ENCODE measurements around the gene CAVIN1.
A peak's percentile ranks its signal among the peaks of the same experiment; 100 is the strongest.
"Not testable (repeated sequence)": the region's sequence is repeated elsewhere in the genome, so short reads cannot be mapped to it uniquely, and the experiment has no call there.

Gene CAVIN1

DNA sequence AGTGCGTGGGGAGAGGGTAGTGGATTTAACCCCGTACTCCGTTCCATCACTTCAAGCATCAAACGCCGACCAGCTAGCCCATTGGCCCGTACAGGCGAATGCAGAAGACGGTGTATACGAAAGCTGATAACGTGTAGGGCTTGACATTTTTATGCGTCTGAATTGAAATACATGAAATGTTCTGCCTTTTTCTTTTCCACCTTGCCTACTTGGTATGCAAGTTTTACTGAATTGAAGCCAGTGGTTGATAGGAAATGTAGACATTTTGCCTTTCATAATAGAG lies 34.0 kb downstream of the CAVIN1 start:
- in situ Hi-C loops (cut with HindIII; ENCODE audit: low pct_ligation_motif_present, low pct_unique_long_range_greater_than_20kb, low sequenced_read_pairs) = no loop called here
- no peak for DNase-seq

GRCh38 chr17:42388381-42389134 lies 34.5 kb downstream of the CAVIN1 start, which contains the start of gene STAT3:
STAT3 (minus strand) TSS chr17:42388442; CDS start chr17:42348516, 39,926 bp downstream.
- DNase-seq = peak; percentile 100
- in situ Hi-C loops (cut with HindIII; ENCODE audit: low pct_ligation_motif_present, low pct_unique_long_range_greater_than_20kb, low sequenced_read_pairs) = no loop called here

DNA sequence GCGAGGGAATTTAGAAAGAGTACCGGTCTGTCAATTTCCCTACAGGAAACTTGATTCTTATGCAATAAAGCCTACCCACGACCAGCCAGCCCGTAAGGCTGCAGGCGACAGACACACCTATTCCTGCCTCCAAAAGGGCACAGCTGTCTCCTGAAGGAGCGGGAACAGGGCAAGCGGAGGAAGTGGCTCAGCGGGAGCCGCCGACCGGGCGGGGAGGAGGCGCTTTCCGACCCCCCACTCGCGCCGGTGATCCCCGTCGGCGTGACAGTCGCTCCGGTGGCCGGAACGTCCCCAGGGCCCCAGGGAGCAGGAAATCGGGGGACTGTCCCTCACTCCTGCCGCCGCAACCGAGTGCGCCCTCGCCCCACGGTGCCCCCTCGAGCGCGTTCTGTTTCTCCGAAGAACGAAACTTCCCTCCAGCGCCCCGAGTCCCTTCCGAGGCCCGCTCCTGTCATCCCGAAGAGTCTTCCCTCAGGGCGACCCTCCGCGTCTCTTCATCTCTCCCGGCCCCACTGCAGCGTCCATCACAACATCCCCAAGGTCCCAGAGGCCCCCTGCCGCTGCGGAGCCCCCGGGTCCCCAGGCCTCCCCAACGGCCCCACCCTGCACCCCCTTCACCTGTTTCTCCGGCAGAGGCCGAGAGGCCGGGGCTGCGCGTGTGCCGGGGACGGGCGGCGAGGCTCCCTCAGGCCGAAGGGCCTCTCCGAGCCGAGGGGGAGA lies 35.2 kb downstream of the CAVIN1 start:
- DNase-seq = peak; percentile 45
- in situ Hi-C loops (cut with HindIII; ENCODE audit: low pct_ligation_motif_present, low pct_unique_long_range_greater_than_20kb, low sequenced_read_pairs) = no loop called here

DNA sequence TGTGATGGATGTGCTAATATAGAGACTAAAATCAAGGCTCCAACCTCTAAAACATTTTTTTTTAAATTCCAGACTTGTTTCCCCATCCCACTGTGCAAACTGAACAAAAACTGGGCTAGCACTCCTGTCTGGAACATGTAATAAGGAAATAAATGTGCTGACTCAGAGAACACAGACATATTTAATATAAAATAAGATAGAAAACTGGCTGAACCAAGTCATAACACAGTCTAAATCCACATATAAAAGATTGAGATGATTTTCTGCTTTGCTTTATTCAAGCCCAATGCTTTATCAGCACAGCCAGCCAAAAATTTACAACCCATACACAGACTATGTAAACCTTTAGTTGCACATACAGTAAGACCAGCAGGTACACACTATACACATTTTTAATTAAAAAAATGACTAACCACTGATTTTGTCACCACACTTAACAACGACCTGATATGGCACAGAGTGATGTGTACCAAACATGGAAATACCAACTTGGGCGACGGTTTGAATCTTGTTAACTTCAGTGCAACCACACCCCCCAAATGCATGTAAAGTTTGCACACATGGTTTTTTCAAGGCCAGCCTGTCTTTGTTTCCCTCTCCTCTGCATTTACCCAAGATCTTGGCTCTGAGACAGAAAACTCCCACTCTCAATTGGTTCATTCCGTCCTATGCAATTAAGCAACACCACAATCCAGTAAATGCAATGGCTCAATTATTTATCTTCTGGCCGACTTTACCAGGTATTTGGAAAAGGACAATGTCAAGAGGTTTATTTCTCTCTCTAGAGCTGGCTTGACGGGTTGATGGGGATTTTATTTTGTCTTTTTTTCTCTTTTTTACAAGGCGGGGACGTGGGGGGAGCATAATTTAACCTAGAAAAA lies 36.0 kb downstream of the CAVIN1 start:
- no peak for DNase-seq
- in situ Hi-C loops (cut with HindIII; ENCODE audit: low pct_ligation_motif_present, low pct_unique_long_range_greater_than_20kb, low sequenced_read_pairs) = no loop called here

DNA sequence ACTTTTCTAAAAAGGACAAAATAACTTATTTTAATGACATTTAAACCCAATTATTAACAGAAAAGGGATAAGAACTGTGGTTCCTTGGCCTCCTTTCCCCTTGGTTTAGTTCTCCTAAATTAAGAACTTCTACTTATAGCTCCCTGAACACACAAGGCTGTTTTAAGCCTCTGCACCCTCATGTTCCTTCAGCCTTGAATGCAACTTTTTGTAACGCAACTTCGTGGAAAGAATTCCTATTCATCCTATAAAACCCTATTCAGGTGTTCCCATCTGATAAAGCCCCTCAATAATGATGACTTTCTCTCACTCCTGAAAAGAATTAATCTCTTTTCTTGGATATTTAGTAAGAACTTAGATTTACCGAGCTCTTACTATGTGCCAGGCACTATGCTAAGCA lies 41.2 kb downstream of the CAVIN1 start:
- DNase-seq = no peak
- in situ Hi-C loops (cut with HindIII; ENCODE audit: low pct_ligation_motif_present, low pct_unique_long_range_greater_than_20kb, low sequenced_read_pairs) = no loop called here

DNA sequence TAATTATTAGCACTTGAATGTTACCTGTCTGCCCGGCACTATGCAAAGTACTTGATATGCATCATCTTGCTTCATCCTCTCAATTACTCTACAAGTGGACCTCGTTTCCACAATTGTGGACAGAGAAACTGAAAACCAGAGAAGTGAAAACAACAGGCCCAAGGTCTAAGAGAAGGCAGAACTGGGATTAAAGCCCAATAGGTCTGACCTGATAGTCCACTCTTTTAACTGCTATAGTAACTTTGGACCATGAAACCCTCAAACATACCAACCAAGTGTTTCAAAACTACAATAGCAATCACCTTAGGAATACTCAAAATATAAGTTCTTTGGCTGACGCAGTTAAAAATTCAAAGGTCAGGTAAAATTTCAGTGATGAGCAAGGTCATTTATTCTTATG lies 42.1 kb downstream of the CAVIN1 start:
- in situ Hi-C loops (cut with HindIII; ENCODE audit: low pct_ligation_motif_present, low pct_unique_long_range_greater_than_20kb, low sequenced_read_pairs) = no loop called here
- no peak for DNase-seq

DNA sequence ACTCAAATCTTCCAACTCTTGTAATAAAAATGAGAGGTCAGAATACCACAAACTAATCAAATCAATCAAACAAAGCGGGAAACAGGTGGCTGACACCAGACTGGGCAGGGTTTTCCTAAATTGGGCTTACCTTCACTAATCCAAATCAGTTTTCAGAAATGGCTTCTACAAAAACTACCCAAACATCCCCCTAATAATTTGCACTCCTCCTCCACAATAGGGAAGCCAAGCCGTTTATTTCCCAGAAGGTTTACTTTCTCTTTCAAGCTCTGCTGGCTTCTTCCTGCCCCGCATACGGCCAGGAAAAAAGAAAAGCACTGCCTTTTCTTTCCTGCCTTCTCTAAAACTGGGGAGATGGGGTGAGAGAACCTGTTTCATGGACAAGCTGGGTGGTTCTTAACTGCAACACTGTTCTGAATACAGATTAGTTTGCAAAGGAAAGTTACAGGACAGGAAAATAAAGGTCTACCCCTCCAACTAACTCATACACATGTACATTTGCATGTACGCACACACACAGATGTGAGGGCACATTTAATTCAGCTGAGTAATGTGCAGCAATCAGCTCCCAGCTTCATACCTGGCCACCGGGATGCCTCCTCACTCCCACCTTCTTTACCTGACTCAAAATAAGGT lies 44.0 kb downstream of the CAVIN1 start:
- peak; percentile 73 for DNase-seq
- in situ Hi-C loops (cut with HindIII; ENCODE audit: low pct_ligation_motif_present, low pct_unique_long_range_greater_than_20kb, low sequenced_read_pairs) = no loop called here

- DNase-seq = peak; percentile 24
- in situ Hi-C loops (cut with HindIII; ENCODE audit: low pct_ligation_motif_present, low pct_unique_long_range_greater_than_20kb, low sequenced_read_pairs) = no loop called here
Observed at GRCh38 chr17:42378359-42378958, 44.6 kb downstream of the CAVIN1 start.

DNA sequence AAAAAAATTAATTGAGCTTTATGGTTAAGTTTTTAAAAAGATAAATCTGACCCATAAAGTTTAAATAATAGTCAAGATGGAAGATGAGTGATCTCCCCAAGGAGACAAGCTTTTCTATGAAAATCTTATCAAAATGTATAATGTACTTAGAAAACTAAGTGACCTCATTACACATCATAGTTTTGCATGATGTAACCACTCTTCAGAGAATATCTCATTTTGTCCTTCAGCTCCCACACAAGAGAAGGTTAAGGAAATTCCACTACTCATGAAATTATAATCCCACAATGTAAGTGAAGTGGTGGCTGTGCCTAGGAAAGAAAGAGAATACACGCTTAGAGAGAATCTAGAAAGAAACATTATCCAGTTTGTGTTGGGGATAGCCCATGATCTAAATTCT lies 49.2 kb downstream of the CAVIN1 start:
- DNase-seq = no peak
- in situ Hi-C loops (cut with HindIII; ENCODE audit: low pct_ligation_motif_present, low pct_unique_long_range_greater_than_20kb, low sequenced_read_pairs) = no loop called here

GRCh38 chr17:42372142-42372541 lies 50.9 kb downstream of the CAVIN1 start:
- no peak for DNase-seq
- in situ Hi-C loops (cut with HindIII; ENCODE audit: low pct_ligation_motif_present, low pct_unique_long_range_greater_than_20kb, low sequenced_read_pairs) = no loop called here

- in situ Hi-C loops (cut with HindIII; ENCODE audit: low pct_ligation_motif_present, low pct_unique_long_range_greater_than_20kb, low sequenced_read_pairs); DNase-seq: not testable (repeated sequence)
Observed at GRCh38 chr17:42368797-42369561, 54.1 kb downstream of the CAVIN1 start.

DNA sequence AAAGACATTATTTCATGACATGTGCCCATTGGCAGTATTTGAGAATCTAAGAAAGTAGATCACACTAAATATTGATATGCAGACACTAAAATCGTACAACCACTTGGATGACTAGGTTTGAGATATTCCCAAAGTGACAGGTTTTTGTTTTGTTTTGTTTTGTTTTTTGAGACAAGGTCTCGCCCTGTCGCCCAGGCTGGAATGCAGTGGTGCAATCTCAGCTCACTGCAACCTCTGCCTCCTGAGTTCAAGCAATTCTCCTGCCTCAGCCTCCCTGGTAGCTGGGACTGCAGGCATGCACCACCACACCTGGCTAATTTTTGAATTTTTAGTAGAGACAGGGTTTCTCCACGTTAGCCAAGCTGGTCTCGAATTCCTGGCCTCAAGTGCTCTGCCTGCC lies 54.7 kb downstream of the CAVIN1 start:
- in situ Hi-C loops (cut with HindIII; ENCODE audit: low pct_ligation_motif_present, low pct_unique_long_range_greater_than_20kb, low sequenced_read_pairs); DNase-seq: not testable (repeated sequence)

GRCh38 chr17:42366176-42367023 lies 56.7 kb downstream of the CAVIN1 start:
- DNase-seq; in situ Hi-C loops (cut with HindIII; ENCODE audit: low pct_ligation_motif_present, low pct_unique_long_range_greater_than_20kb, low sequenced_read_pairs): not testable (repeated sequence)

GRCh38 chr17:42365136-42365535 lies 57.9 kb downstream of the CAVIN1 start:
- in situ Hi-C loops (cut with HindIII; ENCODE audit: low pct_ligation_motif_present, low pct_unique_long_range_greater_than_20kb, low sequenced_read_pairs) = no loop called here
- no peak for DNase-seq

GRCh38 chr17:42363767-42364585 lies 59.1 kb downstream of the CAVIN1 start:
- in situ Hi-C loops (cut with HindIII; ENCODE audit: low pct_ligation_motif_present, low pct_unique_long_range_greater_than_20kb, low sequenced_read_pairs) = no loop called here
- no peak for DNase-seq

- in situ Hi-C loops (cut with HindIII; ENCODE audit: low pct_ligation_motif_present, low pct_unique_long_range_greater_than_20kb, low sequenced_read_pairs) = no loop called here
- DNase-seq = no peak
Observed at GRCh38 chr17:42363231-42363630, 59.8 kb downstream of the CAVIN1 start.
